ENCODE measurements around the gene LAMA4.

The LAMA4 gene

DNA sequence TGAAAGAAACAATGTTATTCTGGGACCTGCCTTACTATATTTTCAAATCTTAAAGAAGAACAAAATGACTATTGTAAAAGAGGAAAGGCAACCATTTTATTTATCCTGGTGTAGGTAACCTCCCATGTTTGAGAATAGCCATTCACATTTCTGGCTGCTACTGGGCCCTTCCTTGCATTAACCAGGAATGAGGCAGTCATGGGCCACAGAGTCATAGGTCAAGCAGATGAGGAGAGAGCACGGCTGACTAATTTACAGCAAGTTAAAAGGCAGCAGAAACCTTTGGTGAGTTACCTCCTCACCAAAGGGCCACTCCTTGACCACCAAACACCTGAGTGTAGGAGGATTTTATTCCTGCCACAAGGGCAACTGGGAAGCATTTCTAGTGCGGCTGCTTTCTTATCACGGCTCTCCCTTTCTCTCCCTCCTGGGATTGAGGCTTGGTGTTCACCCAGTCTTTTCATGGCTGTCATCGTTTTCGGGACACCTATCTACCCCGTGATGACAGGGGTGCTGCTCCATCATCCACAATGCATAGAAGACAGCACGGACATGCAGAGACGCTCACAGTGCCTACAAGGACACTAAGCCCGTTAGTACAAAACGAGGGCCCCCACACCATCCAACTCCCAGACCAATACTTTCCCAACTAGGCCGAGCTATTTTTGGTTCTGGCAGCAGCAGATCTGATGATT, 4.4 kb upstream of the LAMA4 start:
- H3K27ac Mint-ChIP-seq, result no peak overlapping the region
- DNase-seq (no peak), ATAC-seq (replicated peaks) (no peak)
- peaks cover 21 to 27% of the 10 kb centered on the region in 2 donors for H3K27me3 Mint-ChIP-seq
- H3K36me3 Mint-ChIP-seq, result no peaks in the 10 kb centered on the region
- no peak overlapping the region for H3K4me3 Mint-ChIP-seq
- peaks cover 8 to 10% of the 10 kb centered on the region in 2 donors for H3K4me1 Mint-ChIP-seq
- H3K9me3 Mint-ChIP-seq, result no peaks in the 10 kb centered on the region

DNA sequence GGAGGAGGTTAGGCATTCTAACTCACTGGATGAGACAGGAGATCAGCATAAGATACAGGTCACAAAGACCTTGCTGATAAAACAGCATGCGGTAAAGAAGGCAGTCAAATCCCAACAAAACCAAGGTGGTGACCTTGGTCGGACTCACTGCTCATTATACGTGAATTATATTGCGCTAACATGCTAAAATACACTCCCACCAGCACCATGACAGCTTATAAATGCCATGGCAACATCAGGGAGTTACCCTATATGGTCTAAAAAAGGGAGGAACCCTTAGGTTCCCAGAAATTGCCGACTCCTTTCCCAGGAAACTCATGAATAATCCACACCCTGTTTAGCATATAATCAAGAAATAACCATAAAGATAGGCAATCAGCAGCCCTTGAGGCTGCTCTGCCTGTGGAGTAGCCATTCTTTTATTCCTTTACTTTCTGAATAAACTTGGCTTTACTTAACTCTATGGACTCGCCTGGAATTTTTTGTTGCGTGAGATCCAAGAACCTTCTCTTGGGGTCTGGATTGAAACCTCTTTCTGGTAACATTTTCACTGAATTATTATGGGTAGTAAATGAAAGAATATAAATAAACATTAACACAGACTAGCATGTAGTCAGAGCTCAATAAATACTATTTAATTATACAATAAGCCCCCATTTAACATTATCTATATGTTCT, 3.0 kb upstream of the LAMA4 start:
- Mint-ChIP-seq H3K27me3 (peaks cover 30 to 35% of the 10 kb centered on the region in 2 donors), H3K4me1 (peaks cover 14 to 17% of the 10 kb centered on the region in 2 donors), H3K4me3 (no peak overlapping the region), H3K9me3 (no peaks in the 10 kb centered on the region), H3K27ac (no peak overlapping the region), H3K36me3 (no peaks in the 10 kb centered on the region)
- ATAC-seq (replicated peaks) (no peak), DNase-seq (no peak)

DNA sequence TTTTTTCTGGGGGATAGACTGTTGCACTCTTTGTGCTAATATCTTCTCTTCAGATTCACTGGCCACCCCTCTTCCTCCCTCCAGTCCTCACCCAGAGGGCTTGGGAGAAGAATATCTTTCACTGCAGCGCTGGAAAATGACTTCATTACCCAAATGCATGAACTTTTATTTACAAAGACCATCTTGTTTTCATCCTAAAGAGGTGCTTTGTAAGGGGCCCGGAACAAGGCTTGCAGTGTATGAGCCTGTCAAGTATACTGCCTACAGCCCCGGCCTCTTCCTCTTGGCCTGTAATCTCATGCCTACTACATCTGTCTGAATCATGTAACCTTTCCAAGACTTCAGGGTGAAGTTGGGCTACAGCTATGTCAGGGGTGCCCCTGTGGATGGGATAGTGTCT, 554 bp upstream of the LAMA4 start:
- ATAC-seq (replicated peaks), result no peak
- H3K9me3 Mint-ChIP-seq, result no peaks in the 10 kb centered on the region
- peaks cover 14 to 17% of the 10 kb centered on the region in 2 donors for H3K4me1 Mint-ChIP-seq
- no peak overlapping the region for H3K27ac Mint-ChIP-seq
- H3K4me3 Mint-ChIP-seq, result no peak overlapping the region
- no peak for DNase-seq
- H3K36me3 Mint-ChIP-seq, result no peaks in the 10 kb centered on the region
- H3K27me3 Mint-ChIP-seq, result peaks cover 34 to 47% of the 10 kb centered on the region in 2 donors

DNA sequence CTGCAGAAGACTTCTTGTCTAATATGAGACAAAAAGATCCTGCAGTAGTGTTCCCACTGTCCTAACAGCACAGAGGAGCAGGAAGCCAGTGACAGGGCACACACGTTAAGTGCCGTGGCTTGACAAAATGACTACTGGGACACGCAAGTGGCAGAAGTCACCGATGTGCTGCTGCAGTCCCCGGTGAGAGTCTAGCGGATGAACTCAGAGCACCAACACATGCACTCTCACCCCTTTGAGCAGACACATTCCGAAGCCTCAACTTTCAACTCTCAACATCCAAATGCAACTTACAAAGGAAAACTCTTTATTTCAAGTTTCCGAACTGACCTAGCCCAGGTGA, 898 bp downstream of the LAMA4 start:
- H3K4me1 Mint-ChIP-seq, result peaks cover 14 to 17% of the 10 kb centered on the region in 2 donors
- H3K27ac Mint-ChIP-seq, result no peak overlapping the region
- H3K9me3 Mint-ChIP-seq, result no peaks in the 10 kb centered on the region
- ATAC-seq (replicated peaks), result peak; percentile 46 to 48
- H3K27me3 Mint-ChIP-seq, result peaks cover 34 to 47% of the 10 kb centered on the region in 2 donors
- DNase-seq, result no peak
- H3K4me3 Mint-ChIP-seq, result peak overlapping the region; percentile 81 to 86
- no peaks in the 10 kb centered on the region for H3K36me3 Mint-ChIP-seq

DNA sequence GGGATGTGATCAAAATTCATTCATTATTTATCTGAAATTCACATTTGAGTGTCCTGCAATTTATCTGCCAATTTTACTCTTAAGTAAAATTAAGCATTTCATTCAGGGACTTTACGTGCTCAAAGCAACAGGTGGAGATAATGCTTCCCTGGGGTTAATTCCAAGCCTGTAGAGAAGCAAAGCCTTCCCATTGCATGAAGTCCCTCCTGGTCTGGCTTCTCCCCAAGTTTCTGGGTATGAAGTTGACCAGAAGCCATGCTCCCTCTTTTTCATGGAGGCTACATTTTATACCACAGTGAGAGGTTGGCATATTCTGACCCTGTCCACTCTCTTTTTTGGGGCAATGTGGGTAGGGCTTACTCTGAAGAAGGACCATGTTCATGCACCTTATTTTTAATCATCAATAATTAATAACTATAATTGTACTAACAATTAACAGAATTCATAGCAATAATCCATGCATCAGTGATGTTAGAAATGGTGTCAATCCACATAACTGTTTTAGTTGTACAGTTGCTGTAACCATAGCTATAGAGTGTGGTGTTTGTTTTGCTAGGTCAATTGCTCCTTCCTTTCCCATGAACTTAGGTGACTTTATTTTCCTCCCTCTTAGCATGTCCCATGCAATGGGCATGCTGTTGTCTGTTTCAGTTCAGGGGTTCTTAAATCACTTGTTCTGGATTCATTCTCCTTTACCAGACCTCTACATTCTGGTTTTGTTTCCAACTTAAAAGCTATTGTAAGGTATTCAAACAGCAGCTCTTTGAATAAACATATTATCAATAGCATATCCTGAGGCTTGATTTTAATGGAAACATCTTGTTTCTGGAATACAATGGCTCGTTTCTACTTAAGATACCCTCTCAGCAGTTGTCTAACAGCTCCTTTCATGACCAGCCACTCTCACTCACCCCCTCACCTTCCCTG, 1.5 kb downstream of the LAMA4 start:
- H3K27ac Mint-ChIP-seq, result no peak overlapping the region
- ATAC-seq (replicated peaks) (peak in 1 of 2 donors; percentile 20), DNase-seq (no peak)
- no peaks in the 10 kb centered on the region for H3K9me3 Mint-ChIP-seq
- H3K4me3 Mint-ChIP-seq, result peak overlapping the region; percentile 81 to 86
- H3K36me3 Mint-ChIP-seq, result no peaks in the 10 kb centered on the region
- H3K4me1 Mint-ChIP-seq, result peaks cover 14 to 17% of the 10 kb centered on the region in 2 donors
- peaks cover 34 to 47% of the 10 kb centered on the region in 2 donors for H3K27me3 Mint-ChIP-seq

DNA sequence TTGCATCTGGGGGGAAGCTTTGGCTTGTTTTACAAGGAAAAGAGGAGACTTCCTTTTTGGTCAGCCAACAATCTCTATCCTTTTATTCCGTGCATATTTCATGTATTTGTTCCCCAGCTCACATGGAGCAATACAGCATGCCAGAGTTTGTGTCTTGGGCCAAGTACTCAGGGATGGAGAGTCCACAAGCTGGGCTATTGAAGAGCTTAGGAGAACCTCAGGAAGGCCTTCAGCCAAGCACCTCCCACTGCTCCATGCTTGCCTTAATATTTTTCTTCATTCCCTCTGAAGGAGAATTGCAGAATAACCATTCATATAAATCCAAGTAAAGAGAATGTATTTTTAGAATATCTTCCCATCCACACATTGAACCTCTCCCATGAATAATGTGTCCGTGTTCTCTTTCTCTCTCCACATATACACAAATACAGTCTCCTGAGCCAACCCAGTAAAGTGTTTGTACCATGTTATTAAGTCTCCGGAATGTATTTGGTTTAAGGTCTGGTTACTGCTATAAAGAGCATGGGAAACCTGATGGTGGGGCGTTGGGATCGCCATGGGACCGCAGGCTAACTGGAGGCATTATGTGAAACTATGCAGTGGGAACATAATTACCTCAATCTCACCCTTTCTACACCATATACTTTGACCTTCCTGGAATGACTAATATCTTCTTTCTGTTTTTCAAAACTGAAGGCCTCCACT, 3.0 kb downstream of the LAMA4 start:
- Mint-ChIP-seq H3K36me3 (no peaks in the 10 kb centered on the region), H3K9me3 (no peaks in the 10 kb centered on the region), H3K27ac (no peak overlapping the region), H3K27me3 (peaks cover 30 to 42% of the 10 kb centered on the region in 2 donors), H3K4me3 (no peak overlapping the region), H3K4me1 (peaks cover 14 to 17% of the 10 kb centered on the region in 2 donors)
- no peak for ATAC-seq (replicated peaks)
- DNase-seq, result no peak

DNA sequence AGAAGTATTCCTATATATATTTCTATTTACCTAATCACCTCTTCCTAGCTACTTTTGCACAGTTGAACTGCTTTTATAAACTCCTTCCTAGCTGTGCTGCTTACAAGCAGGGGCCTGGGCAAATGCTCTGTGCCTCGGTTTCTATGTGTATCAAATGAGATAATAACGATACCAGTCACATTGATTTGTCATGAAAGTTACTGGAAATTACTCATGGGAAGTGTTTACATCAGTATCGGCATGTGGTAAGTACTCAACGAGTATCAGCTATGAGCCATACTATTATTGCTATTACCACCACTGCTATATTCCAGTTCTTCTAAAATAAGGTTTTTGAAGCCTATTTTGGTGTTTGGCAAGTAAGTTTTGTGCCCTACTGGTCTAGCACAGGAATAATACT, 4.9 kb downstream of the LAMA4 start:
- Mint-ChIP-seq H3K4me3 (no peak overlapping the region), H3K27me3 (peaks cover 23 to 28% of the 10 kb centered on the region in 2 donors), H3K27ac (no peak overlapping the region), H3K9me3 (no peaks in the 10 kb centered on the region), H3K36me3 (no peaks in the 10 kb centered on the region), H3K4me1 (peaks cover 13 to 14% of the 10 kb centered on the region in 2 donors)
- no peak for ATAC-seq (replicated peaks)
- DNase-seq, result no peak

DNA sequence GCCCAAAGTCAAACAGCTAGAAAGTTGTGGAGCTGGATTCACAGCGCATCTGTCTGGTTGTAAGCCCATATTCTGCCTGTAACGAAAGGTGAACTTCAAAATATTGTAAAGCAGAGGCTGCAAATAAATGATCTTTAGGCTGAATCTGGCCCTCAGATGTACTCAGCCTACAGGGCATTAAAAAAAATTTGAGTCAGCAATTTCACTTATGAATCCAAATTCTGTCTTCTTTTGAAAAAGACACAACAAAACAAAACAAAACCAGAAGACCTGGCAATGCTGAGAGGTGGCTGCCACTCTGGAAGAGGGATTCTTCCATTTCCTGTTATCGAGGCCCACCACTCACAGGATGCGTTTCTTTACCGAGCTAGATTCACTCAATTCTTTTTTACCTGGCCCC, 7.1 kb downstream of the LAMA4 start:
- H3K4me3 Mint-ChIP-seq, result no peak overlapping the region
- no peaks in the 10 kb centered on the region for H3K9me3 Mint-ChIP-seq

DNA sequence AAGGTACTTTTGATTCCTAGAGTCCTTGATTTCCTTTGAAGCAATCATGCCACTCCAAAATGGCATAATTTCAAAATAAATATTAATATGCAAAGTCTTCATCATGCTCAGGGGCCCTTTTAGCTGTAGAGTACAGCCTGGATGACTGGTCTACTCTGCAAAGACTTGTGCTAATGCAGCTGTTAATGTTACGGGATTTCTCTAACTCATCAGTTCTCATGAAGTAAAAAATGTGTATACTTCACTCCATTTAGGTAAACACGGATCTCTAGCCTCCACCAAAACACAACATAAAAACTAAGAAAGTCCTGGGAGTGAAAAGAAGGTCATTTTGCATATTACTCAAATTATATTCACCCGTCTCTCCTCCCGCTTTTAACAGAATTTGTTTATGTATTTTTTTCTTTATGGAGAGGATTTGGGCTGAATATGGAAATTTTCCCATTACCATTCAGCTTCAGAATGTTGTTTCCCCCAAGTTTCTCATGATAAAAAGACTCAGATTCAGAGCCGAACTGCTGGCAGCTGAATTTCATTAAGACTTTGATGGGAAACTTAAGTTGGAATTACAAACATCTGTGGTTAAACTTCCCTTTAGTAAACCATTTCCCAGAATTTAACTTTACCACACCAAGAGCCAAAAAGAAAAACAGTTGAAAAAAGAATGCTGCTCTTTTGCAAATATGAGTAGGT, 8.7 kb downstream of the LAMA4 start:
- Mint-ChIP-seq H3K9me3 (no peaks in the 10 kb centered on the region), H3K27me3 (peaks cover 2 to 5% of the 10 kb centered on the region in 2 donors), H3K4me1 (no peaks in the 10 kb centered on the region), H3K4me3 (no peak overlapping the region), H3K27ac (no peak overlapping the region), H3K36me3 (no peaks in the 10 kb centered on the region)
- ATAC-seq (replicated peaks) (no peak), DNase-seq (no peak)

More for the DNA sequence above, 7.1 kb downstream of the LAMA4 start:
- Mint-ChIP-seq H3K27me3 (peaks cover 7 to 12% of the 10 kb centered on the region in 2 donors), H3K4me1 (no peaks in the 10 kb centered on the region), H3K27ac (no peak overlapping the region), H3K36me3 (no peaks in the 10 kb centered on the region)
- ATAC-seq (replicated peaks) (no peak), DNase-seq (no peak)

DNA sequence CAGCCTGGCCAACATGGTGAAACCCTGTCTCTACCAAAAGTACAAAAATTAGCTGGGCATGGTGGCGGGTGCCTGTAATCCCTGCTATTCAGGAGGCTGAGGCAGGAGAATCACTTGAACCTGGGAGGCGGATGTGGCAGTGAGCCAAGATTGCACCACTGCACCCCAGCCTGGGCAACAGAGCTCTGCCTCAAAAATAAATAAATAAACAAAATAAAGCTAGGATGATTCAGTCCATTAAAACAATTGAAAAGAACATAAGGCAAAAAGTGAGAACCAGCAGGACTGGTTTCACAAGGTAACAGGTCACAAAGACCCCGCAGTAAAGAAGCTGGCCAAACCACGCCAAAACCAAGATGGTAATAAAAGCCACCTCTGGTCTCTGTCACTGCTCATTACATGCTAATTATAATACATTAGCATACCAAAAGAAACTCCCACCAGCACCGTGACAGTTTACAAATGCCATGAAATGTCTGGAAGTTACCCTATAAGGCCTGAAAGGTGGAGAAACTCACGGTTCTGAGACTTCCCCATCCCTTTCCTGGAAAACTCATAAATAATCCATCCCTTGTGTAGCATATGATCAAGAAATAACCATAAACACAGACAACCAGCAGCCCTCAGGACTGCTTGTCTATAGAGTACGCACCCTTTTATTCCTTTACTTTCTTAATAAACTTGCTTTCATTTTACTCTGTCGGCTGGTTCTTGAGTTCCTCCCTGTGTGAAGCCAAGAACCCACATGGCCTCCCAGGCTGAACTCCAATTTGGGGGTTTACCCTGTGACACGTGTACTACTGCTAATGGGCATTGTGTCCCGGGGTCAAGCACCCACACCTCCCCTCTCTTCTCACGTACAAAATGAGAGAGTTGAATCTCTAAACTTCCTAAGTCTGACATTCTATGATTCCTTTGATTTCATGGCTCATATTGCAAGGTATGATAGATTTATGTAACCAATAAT, 10.2 kb downstream of the LAMA4 start:
- Mint-ChIP-seq H3K4me3 (no peak overlapping the region), H3K27ac (no peak overlapping the region), H3K4me1 (no peaks in the 10 kb centered on the region), H3K9me3 (no peaks in the 10 kb centered on the region), H3K36me3 (no peaks in the 10 kb centered on the region), H3K27me3 (peaks cover 0 to 3% of the 10 kb centered on the region in 2 donors)
- DNase-seq (no peak), ATAC-seq (replicated peaks) (no peak)

DNA sequence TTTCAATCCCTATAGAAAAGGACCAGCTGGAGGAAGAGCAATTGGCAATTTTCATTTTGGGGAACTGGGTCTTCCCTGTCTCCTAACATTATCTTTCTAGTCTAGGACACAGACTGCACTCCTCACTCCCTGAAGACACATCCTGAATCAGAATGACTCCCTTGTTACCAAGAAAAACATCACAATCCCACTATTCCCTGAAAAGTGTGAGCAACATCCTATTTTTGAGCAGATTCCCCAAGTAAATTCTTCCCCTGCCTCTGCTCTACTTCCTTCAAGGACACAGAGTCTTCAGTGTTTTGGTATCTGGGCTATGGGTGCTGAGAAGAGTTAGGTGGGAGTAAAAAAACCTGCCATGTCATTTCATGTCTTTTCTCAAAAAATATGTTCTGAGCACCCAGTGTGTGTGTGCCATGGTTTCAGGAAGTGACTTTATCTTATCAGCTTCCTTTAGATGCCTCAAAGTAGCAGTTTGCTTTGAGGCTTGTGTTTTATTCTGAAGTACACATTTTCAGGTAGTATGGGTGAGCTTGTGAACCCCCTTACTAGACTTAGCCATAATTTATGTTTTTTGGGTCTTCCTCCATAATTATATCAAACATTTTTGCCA, 12.4 kb downstream of the LAMA4 start:
- no peaks in the 10 kb centered on the region for H3K4me1 Mint-ChIP-seq
- H3K27ac Mint-ChIP-seq, result no peak overlapping the region
- H3K9me3 Mint-ChIP-seq, result no peaks in the 10 kb centered on the region
- no peaks in the 10 kb centered on the region for H3K36me3 Mint-ChIP-seq
- ATAC-seq (replicated peaks) (no peak), DNase-seq (no peak)
- H3K27me3 Mint-ChIP-seq, result peaks cover 3 to 7% of the 10 kb centered on the region in 2 donors
- H3K4me3 Mint-ChIP-seq, result no peak overlapping the region

DNA sequence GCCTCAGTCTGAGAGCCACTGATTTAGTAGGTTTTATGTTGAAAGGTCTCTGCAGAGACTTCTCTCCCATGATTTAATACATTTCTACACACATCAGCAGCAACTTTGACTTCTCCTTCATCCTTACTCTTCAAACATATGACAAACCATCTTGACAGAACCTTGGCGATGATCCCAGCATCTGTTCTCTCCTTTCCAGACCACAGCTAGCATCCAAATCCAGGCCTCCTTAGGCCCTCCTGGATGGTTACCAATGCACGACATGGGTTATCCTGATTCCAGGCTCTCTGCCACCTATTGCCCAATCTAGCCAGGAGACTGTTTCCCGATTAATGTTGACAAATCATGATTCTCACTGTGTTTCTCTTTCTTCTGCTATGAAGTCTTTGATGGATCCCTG, 16.8 kb downstream of the LAMA4 start:
- ATAC-seq (replicated peaks) (no peak), DNase-seq (no peak)
- no peaks in the 10 kb centered on the region for H3K36me3 Mint-ChIP-seq
- H3K27me3 Mint-ChIP-seq, result peaks cover 4 to 7% of the 10 kb centered on the region in 2 donors
- no peaks in the 10 kb centered on the region for H3K9me3 Mint-ChIP-seq
- H3K27ac Mint-ChIP-seq, result no peak overlapping the region
- H3K4me1 Mint-ChIP-seq, result no peaks in the 10 kb centered on the region
- no peak overlapping the region for H3K4me3 Mint-ChIP-seq

All from stimulated activated naive B cell treated with anti-CD40 and anti-IgM and Interleukin-4, amounts not matched to agents 10 μg/mL and 1 μg/mL and 100 μg/mL, for 72 hours (primary cell).